Measurements from ENCODE around the gene SUCO.

SUCO gene

GRCh38 chr1:172532700-172533512, at the start of gene SUCO:
SUCO (plus strand) TSS chr1:172533150; CDS start chr1:172533436, 286 bp downstream.
- Histone ChIP-seq H3K4me1 (ENCODE audit: control insufficient read depth in 1 of 2, insufficient read depth in 2 of 2, low read length in 2 of 2) (peaks cover 22 to 31% of the 10 kb centered on the region in 2 donors), H3K9ac (ENCODE audit: low read depth in 1 of 2, low read length in 2 of 2) (peak within 1 kb of the TSS; percentile 94 to 95), H3K27me3 (ENCODE audit: control insufficient read depth in 1 of 2, insufficient read depth in 2 of 2, low read length in 2 of 2) (no peaks in the 10 kb centered on the region), H3K36me3 (ENCODE audit: control insufficient read depth in 1 of 2, insufficient read depth in 2 of 2, low read length in 2 of 2) (no peaks in the 10 kb centered on the region), H3K4me3 (ENCODE audit: low read depth in 1 of 2, low read length in 2 of 2) (peak within 1 kb of the TSS; percentile 95 to 100), H3K27ac (ENCODE audit: low read depth, low read length) (peak within 1 kb of the TSS; percentile 97), H3K9me3 (ENCODE audit: control insufficient read depth in 1 of 2, low read length in 2 of 2) (no peaks in the 10 kb centered on the region)

DNA sequence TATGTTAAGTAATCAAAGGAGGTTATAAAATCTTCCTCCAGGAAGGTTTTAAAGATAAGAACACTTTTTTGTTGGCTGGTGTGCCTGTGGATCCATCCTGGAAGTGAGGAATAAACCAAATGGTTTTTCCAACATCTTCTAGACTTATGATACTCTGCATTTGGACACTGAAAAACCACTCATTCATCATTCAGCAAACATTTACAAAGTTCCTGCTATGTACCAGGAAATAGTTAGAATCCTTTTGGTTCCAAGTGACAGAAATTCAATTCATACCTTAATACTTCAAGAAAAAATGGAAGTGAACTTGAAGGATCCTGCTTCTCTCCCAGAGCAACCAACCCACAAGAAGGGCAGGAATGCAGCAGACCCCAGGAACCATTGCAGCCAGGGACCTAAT, 49.5 kb upstream of the SUCO start:
- no peaks in the 10 kb centered on the region for H3K36me3 ChIP-seq (ENCODE audit: control insufficient read depth in 1 of 2, insufficient read depth in 2 of 2, low read length in 2 of 2)
- no peak overlapping the region for H3K9ac ChIP-seq (ENCODE audit: low read depth in 1 of 2, low read length in 2 of 2)
- no peaks in the 10 kb centered on the region for H3K27me3 ChIP-seq (ENCODE audit: control insufficient read depth in 1 of 2, insufficient read depth in 2 of 2, low read length in 2 of 2)
- no peak overlapping the region for H3K4me3 ChIP-seq (ENCODE audit: low read depth in 1 of 2, low read length in 2 of 2)
- no peaks in the 10 kb centered on the region for H3K9me3 ChIP-seq (ENCODE audit: control insufficient read depth in 1 of 2, low read length in 2 of 2)
- no peak overlapping the region for H3K27ac ChIP-seq (ENCODE audit: low read depth, low read length)
- H3K4me1 ChIP-seq (ENCODE audit: control insufficient read depth in 1 of 2, insufficient read depth in 2 of 2, low read length in 2 of 2), result no peaks in the 10 kb centered on the region

GRCh38 chr1:172484252-172484651, 48.7 kb upstream of the SUCO start:
- no peak overlapping the region for H3K9ac ChIP-seq (ENCODE audit: low read depth in 1 of 2, low read length in 2 of 2)
- no peaks in the 10 kb centered on the region for H3K9me3 ChIP-seq (ENCODE audit: control insufficient read depth in 1 of 2, low read length in 2 of 2)
- no peaks in the 10 kb centered on the region for H3K4me1 ChIP-seq (ENCODE audit: control insufficient read depth in 1 of 2, insufficient read depth in 2 of 2, low read length in 2 of 2)
- H3K27ac ChIP-seq (ENCODE audit: low read depth, low read length), result no peak overlapping the region
- H3K36me3 ChIP-seq (ENCODE audit: control insufficient read depth in 1 of 2, insufficient read depth in 2 of 2, low read length in 2 of 2), result no peaks in the 10 kb centered on the region
- H3K4me3 ChIP-seq (ENCODE audit: low read depth in 1 of 2, low read length in 2 of 2), result no peak overlapping the region
- H3K27me3 ChIP-seq (ENCODE audit: control insufficient read depth in 1 of 2, insufficient read depth in 2 of 2, low read length in 2 of 2), result no peaks in the 10 kb centered on the region

- no peak overlapping the region for H3K27ac ChIP-seq (ENCODE audit: low read depth, low read length)
- no peaks in the 10 kb centered on the region for H3K9me3 ChIP-seq (ENCODE audit: control insufficient read depth in 1 of 2, low read length in 2 of 2)
- H3K36me3 ChIP-seq (ENCODE audit: control insufficient read depth in 1 of 2, insufficient read depth in 2 of 2, low read length in 2 of 2), result no peaks in the 10 kb centered on the region
- no peaks in the 10 kb centered on the region for H3K27me3 ChIP-seq (ENCODE audit: control insufficient read depth in 1 of 2, insufficient read depth in 2 of 2, low read length in 2 of 2)
- H3K4me3 ChIP-seq (ENCODE audit: low read depth in 1 of 2, low read length in 2 of 2), result no peak overlapping the region
- H3K9ac ChIP-seq (ENCODE audit: low read depth in 1 of 2, low read length in 2 of 2), result no peak overlapping the region
- no peaks in the 10 kb centered on the region for H3K4me1 ChIP-seq (ENCODE audit: control insufficient read depth in 1 of 2, insufficient read depth in 2 of 2, low read length in 2 of 2)
These were observed 47.3 kb upstream of the SUCO start for GRCh38 chr1:172485626-172486025.

GRCh38 chr1:172486805-172487454, 46.0 kb upstream of the SUCO start:
- H3K9me3 ChIP-seq (ENCODE audit: control insufficient read depth in 1 of 2, low read length in 2 of 2), result no peaks in the 10 kb centered on the region
- H3K9ac ChIP-seq (ENCODE audit: low read depth in 1 of 2, low read length in 2 of 2), result no peak overlapping the region
- no peak overlapping the region for H3K27ac ChIP-seq (ENCODE audit: low read depth, low read length)
- H3K4me3 ChIP-seq (ENCODE audit: low read depth in 1 of 2, low read length in 2 of 2), result no peak overlapping the region
- no peaks in the 10 kb centered on the region for H3K27me3 ChIP-seq (ENCODE audit: control insufficient read depth in 1 of 2, insufficient read depth in 2 of 2, low read length in 2 of 2)
- H3K36me3 ChIP-seq (ENCODE audit: control insufficient read depth in 1 of 2, insufficient read depth in 2 of 2, low read length in 2 of 2), result no peaks in the 10 kb centered on the region
- H3K4me1 ChIP-seq (ENCODE audit: control insufficient read depth in 1 of 2, insufficient read depth in 2 of 2, low read length in 2 of 2), result no peaks in the 10 kb centered on the region

DNA sequence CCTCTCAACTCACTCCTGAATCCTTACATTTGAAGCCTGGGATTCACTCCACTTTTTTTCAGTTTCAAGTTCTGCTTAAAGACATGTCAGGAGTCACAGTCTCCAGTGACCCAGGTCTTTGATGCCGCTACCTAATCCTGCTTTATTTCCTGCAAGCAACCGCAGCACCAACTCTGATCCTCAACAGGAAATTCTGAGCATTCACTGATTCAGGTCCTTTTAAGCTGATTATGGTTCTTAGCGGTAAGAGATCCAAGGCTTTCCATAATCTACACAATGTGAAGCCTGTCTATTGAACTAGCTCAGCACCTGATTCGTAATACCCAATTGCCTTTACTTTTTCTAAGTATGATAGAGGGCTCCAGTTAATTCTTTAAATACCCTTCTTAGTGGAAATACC, 45.4 kb upstream of the SUCO start:
- H3K27ac ChIP-seq (ENCODE audit: low read depth, low read length), result no peak overlapping the region
- no peaks in the 10 kb centered on the region for H3K9me3 ChIP-seq (ENCODE audit: control insufficient read depth in 1 of 2, low read length in 2 of 2)
- H3K4me1 ChIP-seq (ENCODE audit: control insufficient read depth in 1 of 2, insufficient read depth in 2 of 2, low read length in 2 of 2), result no peaks in the 10 kb centered on the region
- H3K27me3 ChIP-seq (ENCODE audit: control insufficient read depth in 1 of 2, insufficient read depth in 2 of 2, low read length in 2 of 2), result no peaks in the 10 kb centered on the region
- no peaks in the 10 kb centered on the region for H3K36me3 ChIP-seq (ENCODE audit: control insufficient read depth in 1 of 2, insufficient read depth in 2 of 2, low read length in 2 of 2)
- no peak overlapping the region for H3K9ac ChIP-seq (ENCODE audit: low read depth in 1 of 2, low read length in 2 of 2)
- H3K4me3 ChIP-seq (ENCODE audit: low read depth in 1 of 2, low read length in 2 of 2), result no peak overlapping the region

DNA sequence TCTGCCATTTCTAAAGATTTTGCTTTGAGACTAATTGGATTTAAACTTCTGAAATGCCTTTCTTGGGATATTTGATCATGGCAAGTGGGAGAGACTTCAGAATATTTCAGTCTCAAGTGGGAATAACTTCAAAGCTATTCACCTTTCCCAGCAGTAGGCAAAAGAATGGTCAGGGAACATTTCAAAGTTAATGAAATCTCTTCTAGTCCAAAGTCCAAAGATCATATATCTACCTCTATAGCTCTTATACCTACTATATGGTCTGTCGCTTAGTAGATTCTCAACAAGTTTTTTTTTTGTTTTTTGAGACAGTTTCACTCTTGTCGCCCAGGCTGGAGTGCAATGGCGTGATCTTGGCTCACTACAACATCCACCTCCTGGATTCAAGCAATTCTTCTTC, 44.6 kb upstream of the SUCO start:
- H3K9ac ChIP-seq (ENCODE audit: low read depth in 1 of 2, low read length in 2 of 2), result no peak overlapping the region
- H3K9me3 ChIP-seq (ENCODE audit: control insufficient read depth in 1 of 2, low read length in 2 of 2), result no peaks in the 10 kb centered on the region
- no peaks in the 10 kb centered on the region for H3K27me3 ChIP-seq (ENCODE audit: control insufficient read depth in 1 of 2, insufficient read depth in 2 of 2, low read length in 2 of 2)
- no peak overlapping the region for H3K4me3 ChIP-seq (ENCODE audit: low read depth in 1 of 2, low read length in 2 of 2)
- no peak overlapping the region for H3K27ac ChIP-seq (ENCODE audit: low read depth, low read length)
- no peaks in the 10 kb centered on the region for H3K4me1 ChIP-seq (ENCODE audit: control insufficient read depth in 1 of 2, insufficient read depth in 2 of 2, low read length in 2 of 2)
- no peaks in the 10 kb centered on the region for H3K36me3 ChIP-seq (ENCODE audit: control insufficient read depth in 1 of 2, insufficient read depth in 2 of 2, low read length in 2 of 2)

DNA sequence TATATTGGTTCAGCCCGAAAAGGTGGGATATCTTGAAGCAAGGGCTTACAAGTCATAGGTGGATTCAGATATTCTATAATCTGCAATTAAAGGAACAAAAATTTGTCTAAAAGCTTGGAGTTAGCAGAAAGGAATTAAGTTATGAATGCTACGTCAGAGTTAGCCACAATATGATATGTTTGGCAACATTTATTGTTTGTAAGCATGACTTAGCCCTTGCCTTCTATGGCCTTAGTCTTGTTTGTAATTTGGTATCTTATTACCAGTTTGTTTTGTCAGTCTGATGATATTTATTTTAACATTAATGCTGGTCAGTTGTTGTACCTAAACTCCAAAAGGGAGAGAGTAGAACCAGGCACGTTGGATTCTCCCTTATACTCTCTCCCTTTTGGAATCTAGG, 43.1 kb upstream of the SUCO start:
- H3K27ac ChIP-seq (ENCODE audit: low read depth, low read length), result no peak overlapping the region
- H3K4me3 ChIP-seq (ENCODE audit: low read depth in 1 of 2, low read length in 2 of 2), result no peak overlapping the region
- H3K27me3 ChIP-seq (ENCODE audit: control insufficient read depth in 1 of 2, insufficient read depth in 2 of 2, low read length in 2 of 2), result no peaks in the 10 kb centered on the region
- H3K9me3 ChIP-seq (ENCODE audit: control insufficient read depth in 1 of 2, low read length in 2 of 2), result no peaks in the 10 kb centered on the region
- H3K36me3 ChIP-seq (ENCODE audit: control insufficient read depth in 1 of 2, insufficient read depth in 2 of 2, low read length in 2 of 2), result no peaks in the 10 kb centered on the region
- no peak overlapping the region for H3K9ac ChIP-seq (ENCODE audit: low read depth in 1 of 2, low read length in 2 of 2)
- no peaks in the 10 kb centered on the region for H3K4me1 ChIP-seq (ENCODE audit: control insufficient read depth in 1 of 2, insufficient read depth in 2 of 2, low read length in 2 of 2)

DNA sequence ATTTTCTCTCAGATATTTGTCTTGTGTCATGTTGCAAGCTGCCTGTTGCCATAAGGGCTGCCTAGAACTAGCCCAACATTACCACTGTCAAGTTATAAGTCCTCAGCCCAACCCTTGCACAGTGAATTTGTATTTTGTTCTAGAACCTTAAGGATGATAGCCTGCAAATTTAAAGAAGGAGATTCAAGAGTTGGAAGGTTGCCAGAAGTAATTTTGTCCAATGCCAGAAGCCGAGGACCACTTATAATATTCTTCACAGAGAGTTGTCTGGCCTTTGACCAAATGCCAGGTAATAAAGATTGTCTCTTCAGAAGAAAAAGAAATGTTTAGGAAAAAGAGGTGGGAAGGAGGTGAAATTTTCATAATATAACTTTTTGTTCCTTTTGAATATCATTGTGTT, 40.5 kb upstream of the SUCO start:
- no peaks in the 10 kb centered on the region for H3K27me3 ChIP-seq (ENCODE audit: control insufficient read depth in 1 of 2, insufficient read depth in 2 of 2, low read length in 2 of 2)
- H3K36me3 ChIP-seq (ENCODE audit: control insufficient read depth in 1 of 2, insufficient read depth in 2 of 2, low read length in 2 of 2), result no peaks in the 10 kb centered on the region
- H3K9me3 ChIP-seq (ENCODE audit: control insufficient read depth in 1 of 2, low read length in 2 of 2), result no peaks in the 10 kb centered on the region
- H3K4me1 ChIP-seq (ENCODE audit: control insufficient read depth in 1 of 2, insufficient read depth in 2 of 2, low read length in 2 of 2), result peaks cover 3 to 5% of the 10 kb centered on the region in 2 donors
- H3K9ac ChIP-seq (ENCODE audit: low read depth in 1 of 2, low read length in 2 of 2), result no peak overlapping the region
- H3K4me3 ChIP-seq (ENCODE audit: low read depth in 1 of 2, low read length in 2 of 2), result no peak overlapping the region
- no peak overlapping the region for H3K27ac ChIP-seq (ENCODE audit: low read depth, low read length)

DNA sequence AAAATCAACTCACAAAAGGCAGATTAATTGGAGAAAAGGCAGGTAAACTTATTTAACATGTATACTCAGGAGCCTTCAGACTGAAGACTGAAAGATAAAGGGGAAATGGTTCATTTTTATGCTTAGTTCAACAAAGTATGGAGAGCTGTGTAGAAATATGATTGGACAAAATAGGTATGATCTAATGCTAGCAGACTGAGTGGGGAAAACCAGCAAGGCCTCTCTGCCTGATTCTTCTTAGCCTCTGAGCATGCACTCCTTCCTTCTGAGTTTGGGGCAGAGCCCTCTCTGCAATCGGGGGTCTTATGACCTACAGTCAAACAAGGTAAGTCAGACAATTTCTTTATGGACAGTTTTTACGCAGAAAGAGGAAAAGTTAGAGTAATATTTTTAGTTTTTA, 38.8 kb upstream of the SUCO start:
- H3K4me3 ChIP-seq (ENCODE audit: low read depth in 1 of 2, low read length in 2 of 2), result no peak overlapping the region
- no peaks in the 10 kb centered on the region for H3K27me3 ChIP-seq (ENCODE audit: control insufficient read depth in 1 of 2, insufficient read depth in 2 of 2, low read length in 2 of 2)
- H3K27ac ChIP-seq (ENCODE audit: low read depth, low read length), result no peak overlapping the region
- no peaks in the 10 kb centered on the region for H3K9me3 ChIP-seq (ENCODE audit: control insufficient read depth in 1 of 2, low read length in 2 of 2)
- H3K4me1 ChIP-seq (ENCODE audit: control insufficient read depth in 1 of 2, insufficient read depth in 2 of 2, low read length in 2 of 2), result peaks cover 3 to 5% of the 10 kb centered on the region in 2 donors
- H3K9ac ChIP-seq (ENCODE audit: low read depth in 1 of 2, low read length in 2 of 2), result no peak overlapping the region
- H3K36me3 ChIP-seq (ENCODE audit: control insufficient read depth in 1 of 2, insufficient read depth in 2 of 2, low read length in 2 of 2), result no peaks in the 10 kb centered on the region
